Measurements from ENCODE around the gene FXYD1.
"Not testable (repeated sequence)": the region's sequence is repeated elsewhere in the genome, so short reads cannot be mapped to it uniquely, and the experiment has no call there.

FXYD1 gene

GRCh38 chr19:35098413-35099049, 40.1 kb upstream of the FXYD1 start:
- H4K20me1 ChIP-seq = no peaks in the 10 kb centered on the region
- H3K4me1 ChIP-seq = peaks cover 0 to 27% (median 19%) of the 10 kb centered on the region in 10 experiments; a peak in 12 of 20 replicates
- no peaks in the 10 kb centered on the region for H3K9me3 ChIP-seq (replicated peaks in 1 of 11)
- no peak for TF ChIP-seq Cebpa-rat (IDR thresholded peaks at IDR 0.05)
- H3K27ac ChIP-seq = no peak overlapping the region
- no peak overlapping the region; a peak in 1 of 22 replicates for H3K9ac ChIP-seq
- H3K4me3 ChIP-seq = no peak overlapping the region
- no peaks in the 10 kb centered on the region for H3K36me3 ChIP-seq
- H3K27me3 ChIP-seq = no peaks in the 10 kb centered on the region
- peak overlapping the region in 7 of 11 experiments; percentile 12 to 53 (median 38); a peak in 13 of 22 replicates for H3K4me2 ChIP-seq

- no peak for TF ChIP-seq Cebpa-rat (IDR thresholded peaks at IDR 0.05)
- Histone ChIP-seq H3K27ac (no peak overlapping the region), H3K9me3 (replicated peaks in 1 of 11) (no peaks in the 10 kb centered on the region), H3K4me2 (peak overlapping the region in 8 of 11 experiments; percentile 12 to 53 (median 37); a peak in 13 of 22 replicates), H3K4me3 (no peak overlapping the region), H4K20me1 (no peaks in the 10 kb centered on the region), H3K27me3 (no peaks in the 10 kb centered on the region), H3K9ac (no peak overlapping the region), H3K36me3 (no peaks in the 10 kb centered on the region), H3K4me1 (peaks cover 0 to 31% (median 19%) of the 10 kb centered on the region in 10 experiments; a peak in 12 of 20 replicates)
Measured at GRCh38 chr19:35099155-35099896, 39.3 kb upstream of the FXYD1 start.

- Histone ChIP-seq H3K4me1 (peaks cover 0 to 31% (median 19%) of the 10 kb centered on the region in 10 experiments; a peak in 12 of 20 replicates), H3K9me3 (replicated peaks in 1 of 11) (no peaks in the 10 kb centered on the region), H3K27me3 (no peaks in the 10 kb centered on the region), H4K20me1 (no peaks in the 10 kb centered on the region), H3K4me3 (no peak overlapping the region), H3K4me2 (peak overlapping the region in 5 of 11 experiments; percentile 36 to 53 (median 46); a peak in 10 of 22 replicates), H3K9ac (no peak overlapping the region), H3K27ac (no peak overlapping the region), H3K36me3 (no peaks in the 10 kb centered on the region)
- TF ChIP-seq Cebpa-rat (IDR thresholded peaks at IDR 0.05) = no peak
Measured at GRCh38 chr19:35099897-35100275, 38.7 kb upstream of the FXYD1 start.

GRCh38 chr19:35100588-35101533, 37.8 kb upstream of the FXYD1 start:
- Histone ChIP-seq H4K20me1 (no peaks in the 10 kb centered on the region), H3K9me3 (replicated peaks in 1 of 11) (peaks cover 0 to 3% (median 1%) of the 10 kb centered on the region in 11 experiments; a peak in 4 of 22 replicates), H3K36me3 (no peaks in the 10 kb centered on the region), H3K4me2 (no peak overlapping the region), H3K4me1 (peaks cover 0 to 28% (median 16%) of the 10 kb centered on the region in 10 experiments; a peak in 12 of 20 replicates), H3K27ac (no peak overlapping the region), H3K9ac (no peak overlapping the region), H3K4me3 (no peak overlapping the region), H3K27me3 (no peaks in the 10 kb centered on the region)
- no peak for TF ChIP-seq Cebpa-rat (IDR thresholded peaks at IDR 0.05)

GRCh38 chr19:35101949-35102348, 36.7 kb upstream of the FXYD1 start:
- peaks cover 0 to 21% (median 13%) of the 10 kb centered on the region in 10 experiments; a peak in 12 of 20 replicates for H3K4me1 ChIP-seq
- H3K4me3 ChIP-seq, H4K20me1 ChIP-seq, H3K36me3 ChIP-seq, H3K27ac ChIP-seq, H3K4me2 ChIP-seq, H3K9ac ChIP-seq, H3K27me3 ChIP-seq: not testable (repeated sequence)
- peaks cover 0 to 11% (median 9%) of the 10 kb centered on the region in 11 experiments; a peak in 8 of 22 replicates for H3K9me3 ChIP-seq (replicated peaks in 1 of 11)

- H3K4me3 ChIP-seq, H3K4me2 ChIP-seq, H3K27ac ChIP-seq, H3K36me3 ChIP-seq, H4K20me1 ChIP-seq, H3K9ac ChIP-seq, H3K27me3 ChIP-seq: not testable (repeated sequence)
- peaks cover 0 to 11% (median 9%) of the 10 kb centered on the region in 11 experiments; a peak in 8 of 22 replicates for H3K9me3 ChIP-seq (replicated peaks in 1 of 11)
- H3K4me1 ChIP-seq = peaks cover 6 to 18% (median 12%) of the 10 kb centered on the region in 10 experiments; a peak in 17 of 20 replicates
Measured at GRCh38 chr19:35103614-35104013, 35.0 kb upstream of the FXYD1 start.

- Histone ChIP-seq H3K27me3 (no peaks in the 10 kb centered on the region), H3K36me3 (no peaks in the 10 kb centered on the region), H3K9me3 (replicated peaks in 1 of 11) (peaks cover 0 to 11% (median 9%) of the 10 kb centered on the region in 11 experiments; a peak in 8 of 22 replicates), H3K4me2 (no peak overlapping the region), H3K9ac (no peak overlapping the region), H3K4me3 (no peak overlapping the region), H3K4me1 (peaks cover 3 to 11% (median 6%) of the 10 kb centered on the region in 10 experiments; a peak in 16 of 20 replicates), H4K20me1 (no peaks in the 10 kb centered on the region), H3K27ac (no peak overlapping the region)
- no peak for TF ChIP-seq Cebpa-rat (IDR thresholded peaks at IDR 0.05)
Measured at GRCh38 chr19:35104361-35104760, 34.3 kb upstream of the FXYD1 start.

- no peak overlapping the region for H3K4me2 ChIP-seq
- no peaks in the 10 kb centered on the region for H3K27me3 ChIP-seq
- H4K20me1 ChIP-seq = no peaks in the 10 kb centered on the region
- H3K36me3 ChIP-seq = no peaks in the 10 kb centered on the region
- TF ChIP-seq Cebpa-rat (IDR thresholded peaks at IDR 0.05) = no peak
- no peak overlapping the region for H3K27ac ChIP-seq
- H3K9me3 ChIP-seq (replicated peaks in 1 of 11) = peaks cover 0 to 11% (median 9%) of the 10 kb centered on the region in 11 experiments; a peak in 8 of 22 replicates
- no peak overlapping the region for H3K9ac ChIP-seq
- H3K4me1 ChIP-seq = peaks cover 0 to 14% (median 5%) of the 10 kb centered on the region in 10 experiments; a peak in 7 of 20 replicates
- H3K4me3 ChIP-seq = no peak overlapping the region
Measured at GRCh38 chr19:35105047-35105410, 33.6 kb upstream of the FXYD1 start.

Data from BLaER1 treated with 17β-estradiol and CSF1 and Interleukin-3, amounts not matched to agents 10 nM and 100 nM (cell line).